ENCODE results near the gene BNC2. TPM values are rescaled to one million over a fixed set of nuclear protein-coding genes. Genes with fewer than 3 reads are reported as not detected.
A peak's percentile ranks its signal among the peaks of the same experiment; 100 is the strongest.

The BNC2 gene
- total RNA-seq, 2 donors from 2014 or later, result 0.99 to 1.8 TPM

DNA sequence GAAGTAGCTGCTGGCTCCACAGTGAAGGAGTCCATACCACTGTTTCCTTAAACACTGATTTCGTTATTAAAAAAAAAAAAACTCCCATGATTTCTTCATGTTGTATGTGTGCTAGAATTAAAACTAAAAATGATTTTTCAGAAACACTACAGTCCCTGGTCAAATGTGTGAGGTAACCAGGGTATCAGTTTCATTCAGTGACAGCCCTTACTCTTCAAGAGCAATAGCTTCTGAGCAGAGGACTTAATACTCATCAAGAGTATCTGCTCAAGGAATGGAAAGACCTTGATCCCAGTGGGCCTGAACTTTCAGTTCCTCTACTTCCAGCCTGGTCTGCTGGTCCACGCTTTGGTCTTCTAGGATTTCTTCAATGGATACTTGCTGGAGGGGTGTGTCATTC is 95.1 kb downstream of the BNC2 start:
- Histone ChIP-seq H3K4me3 (no peak overlapping the region), H3K27ac (no peak overlapping the region), H3K9me3 (no peaks in the 10 kb centered on the region), H3K4me1 (peaks cover 8% of the 10 kb centered on the region), H3K27me3 (no peaks in the 10 kb centered on the region), H3K36me3 (replicated peaks in 1 of 2; ENCODE audit: insufficient read depth in 1 of 2, low read depth in 2 of 2) (no peaks in the 10 kb centered on the region)
- no peak for DNase-seq
- intact Hi-C loops (cut with DNase I), result no loop called here
- no peak for ATAC-seq
- WGBS, 2 donors, result 84% methylated on average over 2 of the region's 2 CpGs
- TF ChIP-seq, protein P1, sequence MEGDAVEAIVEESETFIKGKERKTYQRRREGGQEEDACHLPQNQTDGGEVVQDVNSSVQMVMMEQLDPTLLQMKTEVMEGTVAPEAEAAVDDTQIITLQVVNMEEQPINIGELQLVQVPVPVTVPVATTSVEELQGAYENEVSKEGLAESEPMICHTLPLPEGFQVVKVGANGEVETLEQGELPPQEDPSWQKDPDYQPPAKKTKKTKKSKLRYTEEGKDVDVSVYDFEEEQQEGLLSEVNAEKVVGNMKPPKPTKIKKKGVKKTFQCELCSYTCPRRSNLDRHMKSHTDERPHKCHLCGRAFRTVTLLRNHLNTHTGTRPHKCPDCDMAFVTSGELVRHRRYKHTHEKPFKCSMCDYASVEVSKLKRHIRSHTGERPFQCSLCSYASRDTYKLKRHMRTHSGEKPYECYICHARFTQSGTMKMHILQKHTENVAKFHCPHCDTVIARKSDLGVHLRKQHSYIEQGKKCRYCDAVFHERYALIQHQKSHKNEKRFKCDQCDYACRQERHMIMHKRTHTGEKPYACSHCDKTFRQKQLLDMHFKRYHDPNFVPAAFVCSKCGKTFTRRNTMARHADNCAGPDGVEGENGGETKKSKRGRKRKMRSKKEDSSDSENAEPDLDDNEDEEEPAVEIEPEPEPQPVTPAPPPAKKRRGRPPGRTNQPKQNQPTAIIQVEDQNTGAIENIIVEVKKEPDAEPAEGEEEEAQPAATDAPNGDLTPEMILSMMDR (IDR thresholded peaks at IDR 0.05), result no peak
- no peak for TF ChIP-seq POLR2A (IDR thresholded peaks at IDR 0.05)

DNA sequence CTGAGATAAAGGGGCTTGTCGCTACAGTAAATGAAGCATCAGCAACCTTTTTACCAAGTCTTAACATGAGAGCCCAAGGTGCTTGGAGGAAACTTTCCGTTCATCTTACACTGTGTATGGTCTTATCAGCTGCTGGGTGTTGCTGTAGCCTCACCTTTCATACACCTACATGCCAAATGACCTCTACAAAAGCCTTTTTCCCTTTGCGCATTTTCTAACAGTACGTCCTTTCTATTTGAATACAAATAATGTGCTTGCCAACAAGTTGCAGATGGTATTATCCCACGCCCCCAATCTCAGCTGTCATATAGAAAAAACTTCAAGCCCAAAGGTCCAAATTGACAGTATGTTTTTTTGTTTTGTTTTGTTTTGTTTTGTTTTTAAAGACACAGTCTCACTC is 96.9 kb downstream of the BNC2 start:
- intact Hi-C loops (cut with DNase I), result no loop called here
- Histone ChIP-seq H3K27me3 (no peaks in the 10 kb centered on the region), H3K36me3 (replicated peaks in 1 of 2; ENCODE audit: insufficient read depth in 1 of 2, low read depth in 2 of 2) (no peaks in the 10 kb centered on the region), H3K4me3 (no peak overlapping the region), H3K27ac (no peak overlapping the region), H3K9me3 (no peaks in the 10 kb centered on the region), H3K4me1 (peaks cover 8% of the 10 kb centered on the region)
- 31 to 42% methylated on average over 5 of the region's 5 CpGs for WGBS, 2 donors
- peak; percentile 26 to 64 (median 42) for DNase-seq
- ATAC-seq, result peak; percentile 80
- no peak for TF ChIP-seq POLR2A (IDR thresholded peaks at IDR 0.05)
- TF ChIP-seq, protein P1 (IDR thresholded peaks at IDR 0.05), result no peak

DNA sequence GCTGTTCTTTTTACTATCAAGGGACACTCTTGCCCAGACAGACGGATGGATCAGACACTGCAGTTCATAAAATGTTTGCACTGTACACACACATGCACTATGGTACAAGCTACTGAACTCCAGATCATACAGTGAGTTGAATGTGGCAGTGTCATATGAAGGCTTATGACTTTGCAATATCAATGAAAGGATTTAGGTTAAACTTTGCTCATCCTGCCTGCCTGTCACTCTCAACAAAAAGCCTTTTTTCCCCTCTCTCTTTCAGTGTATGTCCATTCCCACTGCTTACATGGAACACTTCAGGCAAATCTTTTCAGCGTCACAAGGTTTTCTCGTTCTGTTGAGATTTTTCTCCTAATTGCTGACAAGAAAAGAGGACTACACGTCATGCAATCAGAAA is 97.4 kb downstream of the BNC2 start:
- Histone ChIP-seq H3K36me3 (replicated peaks in 1 of 2; ENCODE audit: insufficient read depth in 1 of 2, low read depth in 2 of 2) (no peaks in the 10 kb centered on the region), H3K27ac (no peak overlapping the region), H3K4me1 (peaks cover 8% of the 10 kb centered on the region), H3K27me3 (no peaks in the 10 kb centered on the region), H3K9me3 (no peaks in the 10 kb centered on the region), H3K4me3 (no peak overlapping the region)
- TF ChIP-seq, protein P1 (IDR thresholded peaks at IDR 0.05), result no peak
- no peak for TF ChIP-seq POLR2A (IDR thresholded peaks at IDR 0.05)
- DNase-seq, result no peak
- ATAC-seq, result no peak
- 28 to 40% methylated on average over 4 of the region's 4 CpGs for WGBS, 2 donors
- intact Hi-C loops (cut with DNase I), result no loop called here

DNA sequence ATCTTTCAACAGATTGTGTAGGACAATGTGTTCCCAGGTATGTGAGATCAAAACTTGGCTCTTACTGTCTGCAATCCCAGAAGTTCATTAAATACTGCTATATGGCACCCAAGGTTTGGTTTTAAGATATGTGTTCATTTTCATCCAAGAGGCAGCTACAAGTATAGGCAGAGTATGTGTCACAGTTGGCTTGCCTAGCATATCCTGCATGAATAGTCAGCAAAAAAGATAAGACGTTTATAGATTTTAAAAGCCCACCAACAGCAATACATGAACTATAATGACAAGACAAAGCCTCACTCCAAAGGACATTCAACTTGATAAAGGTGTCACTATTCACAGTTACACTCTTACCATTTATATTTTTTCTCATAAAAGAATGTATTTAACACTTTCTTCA is 99.1 kb downstream of the BNC2 start:
- no peak overlapping the region for H3K27ac ChIP-seq
- no peaks in the 10 kb centered on the region for H3K9me3 ChIP-seq
- 38 to 43% methylated on average over 1 of the region's 1 CpG for WGBS, 2 donors
- peaks cover 8% of the 10 kb centered on the region for H3K4me1 ChIP-seq
- TF ChIP-seq, protein P1 (IDR thresholded peaks at IDR 0.05), result no peak
- no peak for TF ChIP-seq POLR2A (IDR thresholded peaks at IDR 0.05)
- ATAC-seq, result no peak
- intact Hi-C loops (cut with DNase I), result no loop called here
- no peak overlapping the region for H3K4me3 ChIP-seq
- H3K27me3 ChIP-seq, result no peaks in the 10 kb centered on the region
- no peaks in the 10 kb centered on the region for H3K36me3 ChIP-seq (replicated peaks in 1 of 2; ENCODE audit: insufficient read depth in 1 of 2, low read depth in 2 of 2)
- no peak for DNase-seq

DNA sequence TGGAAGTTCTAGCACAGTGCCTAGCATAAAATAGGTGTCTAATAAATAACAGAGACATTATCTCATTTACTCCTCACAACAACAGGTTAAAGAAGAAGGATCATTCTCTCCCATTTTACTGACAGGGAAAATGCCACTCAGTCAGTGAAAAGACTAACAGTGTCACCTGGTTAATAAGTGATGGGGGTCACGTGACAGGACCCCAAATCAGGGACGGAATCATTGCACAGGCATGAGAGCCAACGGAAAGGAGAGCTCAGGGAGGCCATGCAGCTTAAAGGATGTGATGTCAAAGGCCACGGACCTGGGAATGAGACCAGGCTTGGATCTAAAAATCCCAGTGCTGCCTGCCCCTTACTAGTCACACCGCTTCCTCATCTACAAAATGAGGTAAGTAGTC is 101.2 kb downstream of the BNC2 start:
- 60 to 70% methylated on average over 5 of the region's 5 CpGs for WGBS, 2 donors
- Histone ChIP-seq H3K27ac (no peak overlapping the region), H3K4me1 (peaks cover 8% of the 10 kb centered on the region), H3K36me3 (replicated peaks in 1 of 2; ENCODE audit: insufficient read depth in 1 of 2, low read depth in 2 of 2) (no peaks in the 10 kb centered on the region), H3K4me3 (no peak overlapping the region), H3K27me3 (no peaks in the 10 kb centered on the region), H3K9me3 (no peaks in the 10 kb centered on the region)
- intact Hi-C loops (cut with DNase I), result no loop called here
- TF ChIP-seq, protein P1 (IDR thresholded peaks at IDR 0.05), result no peak
- no peak for TF ChIP-seq POLR2A (IDR thresholded peaks at IDR 0.05)
- no peak for ATAC-seq
- DNase-seq, result no peak
